GM12874 (cell line): ENCODE data around the gene POU5F1.

Experiments used
- CTCF ChIP-seq: IDR thresholded peaks from 2 replicates; pipeline ENCODE4 v1.5.1; 2011; ENCODE audit warnings: low read depth, mild to moderate bottlenecking, control low read depth, low read length, moderate library complexity; ENCODE audit not compliant: insufficient read depth

POU5F1 gene

DNA sequence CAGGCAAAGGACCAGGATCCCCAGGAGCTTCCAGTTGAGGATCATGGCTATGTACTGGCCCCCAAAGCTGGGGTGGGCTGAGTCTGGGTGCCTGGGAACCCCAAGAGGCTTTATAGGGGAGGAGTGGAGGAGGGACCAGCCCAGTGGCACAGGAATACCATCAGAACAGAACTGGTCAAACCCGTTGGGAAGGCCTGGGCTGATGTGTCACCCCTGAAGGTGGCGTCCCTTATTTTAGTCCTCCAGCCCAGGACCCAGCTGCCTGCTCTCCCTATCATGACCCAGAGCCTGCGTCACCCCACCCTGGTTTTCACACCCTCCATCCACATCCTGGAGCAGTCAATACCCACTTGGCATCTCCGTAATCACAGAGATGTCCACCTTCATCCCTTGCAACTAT lies 31.5 kb downstream of the POU5F1 start, which contains the start of gene PSORS1C2:
Gene PSORS1C2, minus strand, starts transcription at position 85 of the 400 bp plus-strand sequence. Its CDS starts 40 bp downstream, at position 45.
- no peak for TF ChIP-seq CTCF

DNA sequence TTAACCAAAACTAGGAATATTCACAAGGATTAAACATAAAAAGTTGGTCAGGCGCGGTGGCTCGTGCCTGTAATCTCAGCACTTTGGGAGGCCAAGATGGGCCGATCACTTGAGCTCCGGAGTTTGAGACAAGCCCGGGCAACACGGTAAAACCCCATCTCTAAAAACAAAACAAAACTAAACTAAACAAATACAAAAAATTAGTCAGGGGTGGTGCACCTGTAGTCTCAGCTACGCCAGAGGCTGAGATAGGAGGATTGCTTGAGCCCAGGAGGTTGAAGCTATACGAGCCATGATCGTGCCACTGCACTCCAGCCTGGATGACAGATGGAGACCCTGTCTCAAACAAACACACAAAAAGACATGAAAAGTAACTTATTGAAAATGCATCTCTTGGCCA lies 34.8 kb downstream of the POU5F1 start:
- no peak for TF ChIP-seq CTCF

- no peak for TF ChIP-seq CTCF
These were observed 37.7 kb downstream of the POU5F1 start for GRCh38 chr6:31132806-31133205.

- no peak for TF ChIP-seq CTCF
These were observed 38.9 kb downstream of the POU5F1 start for GRCh38 chr6:31131595-31131994.

DNA sequence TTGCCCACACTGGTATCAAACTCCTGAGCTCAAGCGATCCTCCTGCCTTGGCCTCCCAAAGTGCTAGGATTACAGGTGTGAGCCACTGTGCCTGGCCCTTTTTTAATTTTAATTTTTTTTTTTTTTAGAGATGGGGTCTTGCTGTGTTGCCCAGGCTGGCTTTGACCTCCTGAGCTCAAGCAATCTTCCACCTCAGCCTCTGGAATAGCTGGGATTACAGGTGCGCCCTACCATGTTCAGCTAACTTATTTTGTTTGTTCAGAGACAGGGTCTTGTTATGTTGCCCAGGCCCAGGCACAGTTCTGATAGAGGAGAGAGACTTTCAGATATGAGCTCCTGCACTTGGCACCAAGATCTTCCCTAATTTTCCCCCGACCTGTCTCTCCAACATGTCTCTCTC lies 39.7 kb downstream of the POU5F1 start:
- TF ChIP-seq CTCF = no peak

DNA sequence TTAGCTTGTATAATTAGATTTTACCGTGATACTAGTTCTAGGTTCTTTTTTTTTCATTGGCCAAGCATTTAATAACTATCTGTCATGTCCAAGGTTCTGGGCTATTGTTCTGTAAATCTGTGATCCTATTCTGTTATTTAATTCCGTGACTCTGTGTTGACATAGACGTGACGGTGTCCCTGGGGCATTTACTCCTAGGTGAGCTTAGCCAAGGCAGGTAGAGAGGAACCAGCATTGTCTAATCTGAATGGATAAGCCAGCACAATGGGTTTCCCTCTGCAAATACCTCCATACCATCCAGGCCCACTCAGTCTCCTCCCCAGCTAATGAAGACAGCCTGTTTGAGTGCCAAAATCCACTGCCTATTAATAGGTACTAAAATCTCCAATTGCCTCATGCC lies 41.4 kb downstream of the POU5F1 start:
- TF ChIP-seq CTCF = no peak

- peak; percentile 89 for TF ChIP-seq CTCF
These were observed 42.3 kb downstream of the POU5F1 start for GRCh38 chr6:31128093-31128676.
